ENCODE data around the gene THSD7B.

DNA sequence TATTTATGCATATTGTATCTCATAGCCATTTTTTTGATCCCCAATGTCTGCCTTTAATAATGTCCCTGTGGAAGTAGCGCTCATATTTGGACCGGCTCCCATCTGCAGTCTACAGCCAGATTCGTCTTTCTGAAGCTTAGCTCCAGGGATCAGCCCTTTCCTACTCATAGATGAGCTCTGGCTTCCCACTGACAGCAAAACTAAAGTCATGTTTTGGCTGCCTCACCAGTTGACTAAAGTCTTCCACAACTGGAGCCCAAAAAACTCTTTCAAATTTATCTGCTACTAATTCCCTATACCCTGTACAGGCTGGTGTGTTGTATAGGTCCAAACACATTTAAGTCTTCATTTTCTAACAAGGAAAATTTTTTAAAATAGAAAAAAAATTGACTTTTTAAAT lies 904.8 kb downstream of the THSD7B start:
- TF ChIP-seq POLR2A (IDR thresholded peaks at IDR 0.05): no peak
- TF ChIP-seq, protein P1, sequence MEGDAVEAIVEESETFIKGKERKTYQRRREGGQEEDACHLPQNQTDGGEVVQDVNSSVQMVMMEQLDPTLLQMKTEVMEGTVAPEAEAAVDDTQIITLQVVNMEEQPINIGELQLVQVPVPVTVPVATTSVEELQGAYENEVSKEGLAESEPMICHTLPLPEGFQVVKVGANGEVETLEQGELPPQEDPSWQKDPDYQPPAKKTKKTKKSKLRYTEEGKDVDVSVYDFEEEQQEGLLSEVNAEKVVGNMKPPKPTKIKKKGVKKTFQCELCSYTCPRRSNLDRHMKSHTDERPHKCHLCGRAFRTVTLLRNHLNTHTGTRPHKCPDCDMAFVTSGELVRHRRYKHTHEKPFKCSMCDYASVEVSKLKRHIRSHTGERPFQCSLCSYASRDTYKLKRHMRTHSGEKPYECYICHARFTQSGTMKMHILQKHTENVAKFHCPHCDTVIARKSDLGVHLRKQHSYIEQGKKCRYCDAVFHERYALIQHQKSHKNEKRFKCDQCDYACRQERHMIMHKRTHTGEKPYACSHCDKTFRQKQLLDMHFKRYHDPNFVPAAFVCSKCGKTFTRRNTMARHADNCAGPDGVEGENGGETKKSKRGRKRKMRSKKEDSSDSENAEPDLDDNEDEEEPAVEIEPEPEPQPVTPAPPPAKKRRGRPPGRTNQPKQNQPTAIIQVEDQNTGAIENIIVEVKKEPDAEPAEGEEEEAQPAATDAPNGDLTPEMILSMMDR (IDR thresholded peaks at IDR 0.05): no peak

All from Peyer's patch (tissue), 4 donors.